ENCODE measurements around the gene PIAS4. TPM values are rescaled to one million over a fixed set of nuclear protein-coding genes. Genes with fewer than 3 reads are reported as not detected.

The PIAS4 gene
- total RNA-seq, 1 experiment from 2014 or later = 45.7 TPM

- Histone ChIP-seq H3K4me1 (no peaks in the 10 kb centered on the region), H3K9me3 (no peaks in the 10 kb centered on the region), H3K27me3 (replicated peaks; ENCODE audit: control insufficient read depth, insufficient read depth, low read length) (no peaks in the 10 kb centered on the region), H3K4me3 (ENCODE audit: low read depth, low read length) (no peak overlapping the region), H3K36me3 (ENCODE audit: control insufficient read depth, insufficient read depth, low read length) (peaks cover 2% of the 10 kb centered on the region)
- DNase-seq = no peak
- H3K27ac Mint-ChIP-seq (ENCODE audit: unreplicated experiment) = no peak overlapping the region
- no peaks in the 10 kb centered on the region for H3K4me1 Mint-ChIP-seq (ENCODE audit: low read depth, unreplicated experiment)
- no peak for TF ChIP-seq CTCF (IDR thresholded peaks at IDR 0.05; ENCODE audit: insufficient read depth in 1 of 2, low read depth in 1 of 2, low read length in 1 of 2, severe bottlenecking in 1 of 2, unreplicated experiment in 1 of 2)
- no peak overlapping the region for H3K4me3 Mint-ChIP-seq (ENCODE audit: unreplicated experiment)
- CTCF ChIA-PET = no interaction called here
- no peaks in the 10 kb centered on the region for H3K9me3 Mint-ChIP-seq (ENCODE audit: unreplicated experiment)
- POLR2A ChIA-PET = no interaction called here
- no TSS peak for BruUV-seq (replicated peaks)
- H3K36me3 Mint-ChIP-seq (ENCODE audit: insufficient read depth, unreplicated experiment) = peaks cover 52% of the 10 kb centered on the region
- H3K27me3 Mint-ChIP-seq (ENCODE audit: insufficient read depth, unreplicated experiment) = no peaks in the 10 kb centered on the region
- intact Hi-C loops (cut with micrococcal nuclease; ENCODE audit: unreplicated experiment) = no loop called here
Measured at GRCh38 chr19:4037301-4037949, 29.9 kb downstream of the PIAS4 start.

- peaks cover 2% of the 10 kb centered on the region for H3K36me3 ChIP-seq (ENCODE audit: control insufficient read depth, insufficient read depth, low read length)
- H3K9me3 Mint-ChIP-seq (ENCODE audit: unreplicated experiment) = no peaks in the 10 kb centered on the region
- no peak overlapping the region for H3K4me3 ChIP-seq (ENCODE audit: low read depth, low read length)
- BruUV-seq (replicated peaks) = no TSS peak
- DNase-seq = no peak
- H3K27ac Mint-ChIP-seq (ENCODE audit: unreplicated experiment) = no peak overlapping the region
- H3K4me3 Mint-ChIP-seq (ENCODE audit: unreplicated experiment) = no peak overlapping the region
- no peaks in the 10 kb centered on the region for H3K9me3 ChIP-seq
- TF ChIP-seq CTCF (IDR thresholded peaks at IDR 0.05; ENCODE audit: insufficient read depth in 1 of 2, low read depth in 1 of 2, low read length in 1 of 2, severe bottlenecking in 1 of 2, unreplicated experiment in 1 of 2) = no peak
- no peaks in the 10 kb centered on the region for H3K4me1 ChIP-seq
- no peaks in the 10 kb centered on the region for H3K4me1 Mint-ChIP-seq (ENCODE audit: low read depth, unreplicated experiment)
- H3K27me3 Mint-ChIP-seq (ENCODE audit: insufficient read depth, unreplicated experiment) = no peaks in the 10 kb centered on the region
- CTCF ChIA-PET = no interaction called here
- no peaks in the 10 kb centered on the region for H3K27me3 ChIP-seq (replicated peaks; ENCODE audit: control insufficient read depth, insufficient read depth, low read length)
- intact Hi-C loops (cut with micrococcal nuclease; ENCODE audit: unreplicated experiment) = no loop called here
- POLR2A ChIA-PET = no interaction called here
- peaks cover 57% of the 10 kb centered on the region for H3K36me3 Mint-ChIP-seq (ENCODE audit: insufficient read depth, unreplicated experiment)
Measured at GRCh38 chr19:4038057-4038456, 30.5 kb downstream of the PIAS4 start.

- ChIA-PET POLR2A (no interaction called here), CTCF (no interaction called here)
Measured at GRCh38 chr19:4038661-4039423, 31.3 kb downstream of the PIAS4 start.

More at GRCh38 chr19:4038661-4039423, 31.3 kb downstream of the PIAS4 start:
- Histone ChIP-seq H3K36me3 (ENCODE audit: control insufficient read depth, insufficient read depth, low read length) (peaks cover 2% of the 10 kb centered on the region), H3K27me3 (replicated peaks; ENCODE audit: control insufficient read depth, insufficient read depth, low read length) (no peaks in the 10 kb centered on the region), H3K4me1 (no peaks in the 10 kb centered on the region), H3K9me3 (no peaks in the 10 kb centered on the region), H3K4me3 (ENCODE audit: low read depth, low read length) (no peak overlapping the region)
- intact Hi-C loops (cut with micrococcal nuclease; ENCODE audit: unreplicated experiment) = no loop called here
- H3K4me3 Mint-ChIP-seq (ENCODE audit: unreplicated experiment) = no peak overlapping the region
- no peaks in the 10 kb centered on the region for H3K4me1 Mint-ChIP-seq (ENCODE audit: low read depth, unreplicated experiment)
- no peak for TF ChIP-seq CTCF (IDR thresholded peaks at IDR 0.05; ENCODE audit: insufficient read depth in 1 of 2, low read depth in 1 of 2, low read length in 1 of 2, severe bottlenecking in 1 of 2, unreplicated experiment in 1 of 2)
- DNase-seq = no peak
- H3K27me3 Mint-ChIP-seq (ENCODE audit: insufficient read depth, unreplicated experiment) = no peaks in the 10 kb centered on the region
- no TSS peak for BruUV-seq (replicated peaks)
- H3K27ac Mint-ChIP-seq (ENCODE audit: unreplicated experiment) = no peak overlapping the region
- no peaks in the 10 kb centered on the region for H3K9me3 Mint-ChIP-seq (ENCODE audit: unreplicated experiment)
- peaks cover 64% of the 10 kb centered on the region for H3K36me3 Mint-ChIP-seq (ENCODE audit: insufficient read depth, unreplicated experiment)

Data from Caco-2 (cell line).